ENCODE measurements around the gene AIG1.

DNA sequence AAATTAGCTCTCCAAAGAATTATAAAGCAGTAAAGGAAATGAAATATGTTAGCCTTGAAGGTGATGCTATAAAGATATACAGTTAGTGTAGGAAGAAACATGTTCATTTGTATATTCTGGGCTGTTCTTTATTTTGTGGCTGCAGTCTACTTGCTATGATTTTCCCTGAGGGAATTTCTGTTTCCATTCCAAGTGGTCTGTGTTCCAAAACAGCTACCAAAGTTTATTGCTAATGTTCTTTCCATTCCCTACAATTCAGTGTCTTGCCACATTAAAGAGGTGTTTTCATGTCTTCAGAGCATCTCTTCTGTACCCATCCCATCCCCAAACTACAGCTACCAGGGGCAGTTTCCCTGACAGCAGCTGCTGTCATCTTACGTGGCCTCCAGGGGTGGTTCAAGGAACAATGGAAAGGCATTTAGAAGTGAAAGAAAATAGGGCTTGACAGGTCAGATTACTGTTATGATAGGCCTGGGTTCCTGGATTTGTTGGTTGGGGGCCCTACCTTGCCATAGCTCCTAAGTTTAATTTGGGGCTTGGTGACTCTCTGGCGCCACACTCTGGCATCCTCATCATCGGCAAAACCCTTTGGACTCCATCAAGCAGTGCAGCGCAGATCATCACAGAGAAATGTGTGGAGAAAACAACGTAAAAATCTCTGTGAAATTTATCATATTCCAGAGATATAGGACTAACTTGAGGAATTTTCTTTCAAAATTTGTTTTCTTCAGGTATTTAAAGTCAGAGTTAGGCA lies 33.8 kb upstream of the AIG1 start:
- TF ChIP-seq CTCF (IDR thresholded peaks at IDR 0.05; ENCODE audit: insufficient read depth, low read depth, low read length) (peak; percentile 24), EZH2 (IDR thresholded peaks at IDR 0.05; ENCODE audit: insufficient read depth, low read length) (no peak)
